Colonic mucosa (tissue), 4 donors: Measurements from ENCODE around the gene OPRM1. TPM values are rescaled to one million over a fixed set of nuclear protein-coding genes. Genes with fewer than 3 reads are reported as not detected.

ENCODE experiments used
- DNase-seq: peaks from one replicate; pipeline ENCODE4 v3.0.0-alpha.2; 2020
- H3K27ac ChIP-seq: fragments of 200-600 bp; one replicate; pipeline ENCODE4 v1.8.0; 2021
- H3K27me3 ChIP-seq: fragments of 200-600 bp; one replicate; pipeline ENCODE4 v1.8.0; 2021
- H3K36me3 ChIP-seq: fragments of 200-600 bp; one replicate; pipeline ENCODE4 v1.8.0; 2021
- H3K4me1 ChIP-seq: fragments of 200-600 bp; one replicate; pipeline ENCODE4 v1.8.0; 2021; ENCODE audit warnings: mild to moderate bottlenecking
- H3K4me3 ChIP-seq: fragments of 200-600 bp; one replicate; pipeline ENCODE4 v1.8.0; 2021
- H3K9ac ChIP-seq, 2 donors: one replicate each; pipeline ENCODE4 v1.7.0; 2013; ENCODE audit warnings: control low read depth in 2 of 2, low read depth in 2 of 2, low read length in 2 of 2
- H3K9me3 ChIP-seq: fragments of 200-600 bp; one replicate; pipeline ENCODE4 v1.8.0; 2021
- intact Hi-C: fragments of 100-400 bp; cut with DNase I; formaldehyde crosslinking; loops from one replicate; pipeline ENCODE4 v1.14.1; 2022
- total RNA-seq, 2 donors: library from RNA; stranded (reverse); fragmentation: NEBNext Ultra II Directional in 1 of 2; extraction: Animal tissue kit (Norgen Biotek cat#: 25700) in 1 of 2; gene quantifications; one replicate each; pipeline ENCODE4 v1.2.1, GENCODE V29; 2021
- TF ChIP-seq, protein P1 (sequence below): fragments of 200-600 bp; IDR thresholded peaks from one replicate; pipeline ENCODE4 v1.8.0; 2022; ENCODE audit warnings: antibody characterized with exemption, mild to moderate bottlenecking
- donor health status: healthy.
- donor health status: DM: no; HTN: no; CAD: no.
- donor health status: DM: no; HTN: no; CAD: no.

OPRM1 gene
- total RNA-seq, 2 donors from 2014 or later: not detected

DNA sequence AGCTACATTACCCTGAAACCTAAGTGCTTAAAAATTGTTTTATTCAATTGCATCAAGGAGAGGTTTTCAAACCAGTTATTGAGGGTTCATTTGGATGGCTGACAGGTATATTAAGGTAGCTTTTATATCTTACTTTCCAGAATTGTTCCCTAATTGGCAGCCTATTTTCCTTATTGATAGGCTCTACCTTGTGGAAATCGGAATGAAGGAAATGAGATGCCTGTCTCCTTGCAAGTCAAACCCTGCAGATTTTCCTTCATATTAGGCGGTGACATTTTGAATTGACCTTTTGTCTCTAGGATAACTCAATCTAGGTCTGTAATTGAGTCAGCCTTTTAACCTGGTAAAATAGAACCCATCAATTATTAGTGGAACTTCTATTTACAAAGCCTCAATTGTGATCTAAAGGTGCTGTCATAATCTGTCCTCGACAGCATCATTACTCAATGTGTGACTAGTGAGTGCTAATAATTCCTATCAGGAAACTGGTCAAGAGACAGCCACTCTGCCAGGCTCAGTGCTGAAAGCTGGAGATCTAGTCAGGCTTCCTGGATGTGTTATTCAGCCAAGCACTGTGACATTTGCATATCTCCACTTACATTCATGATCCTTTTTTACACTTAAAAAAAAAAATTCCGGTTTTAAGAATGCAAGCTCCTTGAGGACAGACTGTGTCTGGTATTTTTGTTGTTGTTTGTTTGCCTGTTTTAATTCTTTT, 20.1 kb downstream of the OPRM1 start:
- Histone ChIP-seq H3K9ac (no peak overlapping the region), H3K9me3 (no peaks in the 10 kb centered on the region), H3K4me1 (no peaks in the 10 kb centered on the region), H3K4me3 (no peak overlapping the region), H3K27me3 (no peaks in the 10 kb centered on the region), H3K27ac (no peak overlapping the region), H3K36me3 (no peaks in the 10 kb centered on the region)
- DNase-seq: no peak
- intact Hi-C loops: no loop called here
- TF ChIP-seq, protein P1, sequence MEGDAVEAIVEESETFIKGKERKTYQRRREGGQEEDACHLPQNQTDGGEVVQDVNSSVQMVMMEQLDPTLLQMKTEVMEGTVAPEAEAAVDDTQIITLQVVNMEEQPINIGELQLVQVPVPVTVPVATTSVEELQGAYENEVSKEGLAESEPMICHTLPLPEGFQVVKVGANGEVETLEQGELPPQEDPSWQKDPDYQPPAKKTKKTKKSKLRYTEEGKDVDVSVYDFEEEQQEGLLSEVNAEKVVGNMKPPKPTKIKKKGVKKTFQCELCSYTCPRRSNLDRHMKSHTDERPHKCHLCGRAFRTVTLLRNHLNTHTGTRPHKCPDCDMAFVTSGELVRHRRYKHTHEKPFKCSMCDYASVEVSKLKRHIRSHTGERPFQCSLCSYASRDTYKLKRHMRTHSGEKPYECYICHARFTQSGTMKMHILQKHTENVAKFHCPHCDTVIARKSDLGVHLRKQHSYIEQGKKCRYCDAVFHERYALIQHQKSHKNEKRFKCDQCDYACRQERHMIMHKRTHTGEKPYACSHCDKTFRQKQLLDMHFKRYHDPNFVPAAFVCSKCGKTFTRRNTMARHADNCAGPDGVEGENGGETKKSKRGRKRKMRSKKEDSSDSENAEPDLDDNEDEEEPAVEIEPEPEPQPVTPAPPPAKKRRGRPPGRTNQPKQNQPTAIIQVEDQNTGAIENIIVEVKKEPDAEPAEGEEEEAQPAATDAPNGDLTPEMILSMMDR: no peak

DNA sequence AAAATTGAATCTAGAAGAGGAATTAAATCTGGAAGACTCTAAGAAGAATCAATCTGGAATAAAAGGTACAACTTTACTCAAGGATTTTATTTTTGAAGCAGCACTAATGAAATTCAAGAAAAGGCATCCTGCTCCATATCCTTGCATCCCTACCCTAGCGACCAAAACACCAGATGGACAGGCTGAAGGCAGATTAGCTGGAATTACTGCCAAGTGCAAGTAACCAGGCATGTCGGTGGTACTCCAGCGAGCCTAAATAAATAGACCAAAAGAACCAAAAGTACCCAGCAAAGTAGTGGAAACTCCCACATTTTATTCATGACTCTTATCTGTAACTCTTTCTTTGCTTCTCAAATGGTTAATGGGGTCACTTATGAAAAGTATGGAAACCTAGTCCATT, 21.0 kb downstream of the OPRM1 start:
- no peak overlapping the region for H3K27ac ChIP-seq
- no peak for DNase-seq
- H3K9ac ChIP-seq: no peak overlapping the region
- H3K36me3 ChIP-seq: no peaks in the 10 kb centered on the region
- no peak overlapping the region for H3K4me3 ChIP-seq
- H3K27me3 ChIP-seq: no peaks in the 10 kb centered on the region
- H3K4me1 ChIP-seq: no peaks in the 10 kb centered on the region
- no peaks in the 10 kb centered on the region for H3K9me3 ChIP-seq
- TF ChIP-seq, protein P1: no peak
- intact Hi-C loops: no loop called here

DNA sequence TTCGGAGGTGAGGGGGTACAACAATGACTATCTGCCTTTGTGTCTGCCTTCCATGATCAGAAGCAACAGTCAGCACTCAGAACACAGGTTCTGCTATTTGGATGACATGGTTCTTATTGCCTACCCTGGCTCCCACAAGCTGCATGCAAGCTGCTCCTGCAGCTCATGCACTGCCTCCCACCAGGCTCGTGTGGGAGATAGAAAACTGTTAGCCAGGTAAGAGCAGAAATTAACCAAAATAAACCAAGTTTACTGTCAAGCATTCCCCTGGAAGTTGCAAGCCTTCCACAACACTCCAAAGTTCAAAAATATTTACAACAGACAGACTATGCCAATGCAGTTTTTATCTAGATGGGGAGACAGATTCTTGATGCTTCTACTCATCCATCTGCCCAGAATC, 31.0 kb downstream of the OPRM1 start:
- no peaks in the 10 kb centered on the region for H3K27me3 ChIP-seq
- no peak overlapping the region for H3K27ac ChIP-seq
- no peaks in the 10 kb centered on the region for H3K36me3 ChIP-seq
- no peak for DNase-seq
- intact Hi-C loops: no loop called here
- no peaks in the 10 kb centered on the region for H3K4me1 ChIP-seq
- H3K4me3 ChIP-seq: no peak overlapping the region
- H3K9ac ChIP-seq: no peak overlapping the region
- TF ChIP-seq, protein P1: no peak
- H3K9me3 ChIP-seq: no peaks in the 10 kb centered on the region

DNA sequence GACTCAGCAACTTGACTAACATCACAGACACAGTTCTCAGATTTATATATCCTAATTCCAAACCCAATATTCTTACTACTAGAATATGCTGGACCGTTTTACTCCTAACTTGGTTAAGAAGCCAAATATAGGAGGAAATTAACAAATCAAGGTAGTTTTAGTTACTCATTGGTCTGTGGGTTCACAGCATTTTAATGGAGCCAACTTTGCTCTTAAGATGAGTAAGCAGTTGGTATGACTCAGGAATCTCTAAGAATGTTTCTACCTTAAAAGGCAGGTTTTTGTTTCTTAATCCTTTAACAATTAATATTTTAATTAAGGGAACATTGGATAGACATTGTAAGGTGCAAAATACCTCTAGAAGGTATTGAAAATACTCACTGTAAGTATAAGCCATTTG, 31.6 kb downstream of the OPRM1 start:
- TF ChIP-seq, protein P1: no peak
- intact Hi-C loops: no loop called here

DNA sequence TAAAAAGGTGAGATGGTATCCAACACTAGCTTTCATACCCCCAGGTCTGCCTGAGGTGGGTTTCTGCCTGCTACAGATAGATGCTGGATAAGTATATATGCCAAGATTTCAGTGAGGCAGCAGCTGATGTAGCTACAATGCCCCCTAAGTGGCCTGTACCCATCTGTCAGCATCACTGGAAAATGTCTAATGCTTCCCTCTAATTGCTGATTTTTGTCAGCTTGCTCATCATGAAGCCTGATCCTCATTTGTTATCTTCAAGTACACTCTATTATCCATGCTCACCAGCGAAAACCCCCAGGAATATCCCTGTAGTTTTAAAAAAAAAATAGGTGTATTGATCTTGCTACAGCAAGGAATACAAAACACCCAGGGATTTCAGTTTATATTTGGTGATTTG, 32.2 kb downstream of the OPRM1 start:
- TF ChIP-seq, protein P1: no peak
- Histone ChIP-seq H3K27me3 (no peaks in the 10 kb centered on the region), H3K27ac (no peak overlapping the region), H3K9ac (no peak overlapping the region), H3K9me3 (no peaks in the 10 kb centered on the region), H3K36me3 (no peaks in the 10 kb centered on the region), H3K4me3 (no peak overlapping the region), H3K4me1 (no peaks in the 10 kb centered on the region)
- intact Hi-C loops: no loop called here
- no peak for DNase-seq

More for the DNA sequence above, 31.6 kb downstream of the OPRM1 start:
- Histone ChIP-seq H3K9ac (no peak overlapping the region), H3K27me3 (no peaks in the 10 kb centered on the region), H3K9me3 (no peaks in the 10 kb centered on the region), H3K36me3 (no peaks in the 10 kb centered on the region), H3K4me3 (no peak overlapping the region), H3K4me1 (no peaks in the 10 kb centered on the region), H3K27ac (no peak overlapping the region)
- DNase-seq: no peak
